HepG2 (cell line): ENCODE results near the gene RDH12. TPM values are rescaled to one million over a fixed set of nuclear protein-coding genes. Genes with fewer than 3 reads are reported as not detected.

Experiments used
- ATF7-NPFF ChIP-seq: sonication (generic); formaldehyde crosslinking; IDR thresholded peaks from 2 replicates; pipeline ENCODE4 v1.8.1; 2023; ENCODE audit warnings: mild to moderate bottlenecking, low read depth, missing genetic modification reagents, moderate library complexity
- BHLHE40 ChIP-seq: IDR thresholded peaks from 2 replicates; pipeline ENCODE4 v1.6.1; 2011; ENCODE audit warnings: low read length, improper control_type of control experiment
- BORCS8-MEF2B ChIP-seq: sonication (generic); formaldehyde crosslinking; IDR thresholded peaks from 2 replicates; pipeline ENCODE4 v1.8.0; 2022; ENCODE audit warnings: mild to moderate bottlenecking, missing genetic modification reagents
- CC2D1A ChIP-seq: sonication (generic); formaldehyde crosslinking; IDR thresholded peaks from 2 replicates; pipeline ENCODE4 v1.8.1; 2023; ENCODE audit warnings: mild to moderate bottlenecking, missing genetic modification reagents
- CHD2 ChIP-seq: IDR thresholded peaks from 2 replicates; pipeline ENCODE4 v1.6.1; 2011; ENCODE audit warnings: low read depth, low read length, improper control_type of control experiment
- DNMT1 ChIP-seq: sonication (generic); formaldehyde crosslinking; IDR thresholded peaks from 2 replicates; pipeline ENCODE4 v1.5.1; 2020; ENCODE audit warnings: mild to moderate bottlenecking, missing genetic modification reagents
- EED ChIP-seq: sonication (generic); formaldehyde crosslinking; IDR thresholded peaks from 2 replicates; pipeline ENCODE4 v1.5.0; 2020; ENCODE audit warnings: mild to moderate bottlenecking, missing genetic modification reagents
- KLF16 ChIP-seq, 2 experiments: sonication (generic) in 1 of 2; formaldehyde crosslinking in 1 of 2; IDR thresholded peaks; 2 replicates each; pipeline versions ENCODE4 v1.6.1 to v1.8.0; 2016 to 2023; ENCODE audit warnings: missing genetic modification reagents in 2 of 2, missing compliant biosample characterization in 1 of 2
- MBNL3 ChIP-seq: fragments of 250-450 bp; sonication (Bioruptor Pico); conservative IDR thresholded peaks from 2 replicates; pipeline ENCODE4 v1.8.0; 2022; ENCODE audit warnings: mild to moderate bottlenecking, inconsistent platforms
- MYC ChIP-seq: sonication (generic); formaldehyde crosslinking; IDR thresholded peaks from 2 replicates; pipeline ENCODE4 v1.9.0; 2021; ENCODE audit warnings: missing genetic modification reagents, borderline replicate concordance
- NONO ChIP-seq, 2 experiments: fragments of 450-650 bp in 1 of 2; sonication (generic) in 1 of 2; formaldehyde crosslinking in 1 of 2; IDR thresholded peaks in 1 of 2; conservative IDR thresholded peaks in 1 of 2; 2 replicates each; pipeline versions ENCODE4 v1.6.1 to v1.8.0; 2017 to 2022; ENCODE audit warnings: mild to moderate bottlenecking in 1 of 2, missing genetic modification reagents in 1 of 2, moderate library complexity in 1 of 2
- NR3C1 ChIP-seq: sonication (generic); formaldehyde crosslinking; IDR thresholded peaks from 2 replicates; pipeline ENCODE4 v1.4.0; 2020; ENCODE audit warnings: missing genetic modification reagents
- POLR2G ChIP-seq: fragments of 200-400 bp; formaldehyde crosslinking; IDR thresholded peaks from 2 replicates; pipeline ENCODE4 v1.6.1; 2018; ENCODE audit warnings: mild to moderate bottlenecking, low read depth, low read length, moderate library complexity
- SRSF4 ChIP-seq: fragments of 200-400 bp; formaldehyde crosslinking; IDR thresholded peaks from one replicate; pipeline ENCODE4 v1.6.1; 2018; ENCODE audit warnings: mild to moderate bottlenecking, low read depth, low read length, moderate library complexity; ENCODE audit not compliant: poor library complexity, severe bottlenecking
- TGIF2 ChIP-seq: IDR thresholded peaks from 2 replicates; pipeline ENCODE4 v1.6.1; 2016; ENCODE audit warnings: control low read depth, missing compliant biosample characterization
- ZNF10 ChIP-seq: sonication (generic); formaldehyde crosslinking; IDR thresholded peaks from 2 replicates; pipeline ENCODE4 v1.4.0; 2020; ENCODE audit warnings: mild to moderate bottlenecking, low read depth, missing genetic modification reagents, borderline replicate concordance
- ZNF124 ChIP-seq: sonication (generic); formaldehyde crosslinking; IDR thresholded peaks from 2 replicates; pipeline ENCODE4 v1.4.0; 2020; ENCODE audit warnings: missing genetic modification reagents
- ZNF263 ChIP-seq: sonication (generic); formaldehyde crosslinking; IDR thresholded peaks from 2 replicates; pipeline ENCODE4 v1.4.0; 2020; ENCODE audit warnings: missing genetic modification reagents
- ZNF329 ChIP-seq: sonication (generic); formaldehyde crosslinking; IDR thresholded peaks from 2 replicates; pipeline ENCODE4 v1.9.0; 2021; ENCODE audit warnings: low read depth, mild to moderate bottlenecking, missing genetic modification reagents
- ZNF414 ChIP-seq: sonication (generic); formaldehyde crosslinking; IDR thresholded peaks from 2 replicates; pipeline ENCODE4 v1.5.0; 2020; ENCODE audit warnings: missing genetic modification reagents
- ZNF530 ChIP-seq: sonication (generic); formaldehyde crosslinking; IDR thresholded peaks from 2 replicates; pipeline ENCODE4 v1.5.0; 2020; ENCODE audit warnings: low read depth, mild to moderate bottlenecking, missing genetic modification reagents
- ZNF556 ChIP-seq: sonication (generic); formaldehyde crosslinking; IDR thresholded peaks from 2 replicates; pipeline ENCODE4 v1.4.0; 2020; ENCODE audit warnings: mild to moderate bottlenecking, missing genetic modification reagents, borderline replicate concordance
- ZNF607 ChIP-seq: sonication (generic); formaldehyde crosslinking; IDR thresholded peaks from 2 replicates; pipeline ENCODE4 v1.5.1; 2020; ENCODE audit warnings: missing genetic modification reagents, mild to moderate bottlenecking, borderline replicate concordance
- ZNF652 ChIP-seq: IDR thresholded peaks from 2 replicates; pipeline ENCODE4 v1.6.1; 2016; ENCODE audit warnings: low read depth, borderline replicate concordance
- ZNF772 ChIP-seq: sonication (generic); formaldehyde crosslinking; IDR thresholded peaks from 2 replicates; pipeline ENCODE4 v1.5.0; 2020; ENCODE audit warnings: mild to moderate bottlenecking, missing genetic modification reagents
- ZSCAN25 ChIP-seq: sonication (generic); formaldehyde crosslinking; IDR thresholded peaks from 2 replicates; pipeline ENCODE4 v1.8.0; 2022; ENCODE audit warnings: mild to moderate bottlenecking, missing genetic modification reagents
- polyA plus RNA-seq, 8 experiments: library from polyadenylated mRNA; depleted of rRNA in 3 of 8; stranded (reverse) in 7 of 8; unstranded in 1 of 8; fragments of >200 nt; fragmentation: Illumina TruSeq in 4 of 8; extraction: Trizol in 4 of 8; gene quantifications; 2 replicates each; pipeline versions ENCODE4 v1.2.1 to v1.2.3, GENCODE V29; 2011 to 2016; ENCODE audit warnings: low read depth in 4 of 8, missing spikeins in 1 of 8, mixed read lengths in 1 of 8; ENCODE audit not compliant: insufficient read depth in 1 of 8
- total RNA-seq, 5 experiments: library from RNA; depleted of rRNA; stranded (reverse); fragments of >200 nt; fragmentation: Illumina TruSeq; extraction: Trizol; gene quantifications; 2 replicates each; pipeline ENCODE4 v1.2.3, GENCODE V29; 2016; ENCODE audit warnings: low read depth in 1 of 5
- TF ChIP-seq, protein P1 (sequence below): sonication (generic); formaldehyde crosslinking; IDR thresholded peaks from 2 replicates; pipeline ENCODE4 v1.8.0; 2023; ENCODE audit warnings: mild to moderate bottlenecking, missing genetic modification reagents
- TF ChIP-seq, protein P2 (sequence below): sonication (generic); formaldehyde crosslinking; conservative IDR thresholded peaks from 2 replicates; pipeline ENCODE4 v1.4.0; 2020; ENCODE audit warnings: missing genetic modification reagents

The RDH12 gene
- total and polyA plus RNA-seq, 2 of the 13 experiments (the other 11 are each of a cell fraction or from before 2014, with no cell fraction given) = 1.6 to 2.1 TPM

DNA sequence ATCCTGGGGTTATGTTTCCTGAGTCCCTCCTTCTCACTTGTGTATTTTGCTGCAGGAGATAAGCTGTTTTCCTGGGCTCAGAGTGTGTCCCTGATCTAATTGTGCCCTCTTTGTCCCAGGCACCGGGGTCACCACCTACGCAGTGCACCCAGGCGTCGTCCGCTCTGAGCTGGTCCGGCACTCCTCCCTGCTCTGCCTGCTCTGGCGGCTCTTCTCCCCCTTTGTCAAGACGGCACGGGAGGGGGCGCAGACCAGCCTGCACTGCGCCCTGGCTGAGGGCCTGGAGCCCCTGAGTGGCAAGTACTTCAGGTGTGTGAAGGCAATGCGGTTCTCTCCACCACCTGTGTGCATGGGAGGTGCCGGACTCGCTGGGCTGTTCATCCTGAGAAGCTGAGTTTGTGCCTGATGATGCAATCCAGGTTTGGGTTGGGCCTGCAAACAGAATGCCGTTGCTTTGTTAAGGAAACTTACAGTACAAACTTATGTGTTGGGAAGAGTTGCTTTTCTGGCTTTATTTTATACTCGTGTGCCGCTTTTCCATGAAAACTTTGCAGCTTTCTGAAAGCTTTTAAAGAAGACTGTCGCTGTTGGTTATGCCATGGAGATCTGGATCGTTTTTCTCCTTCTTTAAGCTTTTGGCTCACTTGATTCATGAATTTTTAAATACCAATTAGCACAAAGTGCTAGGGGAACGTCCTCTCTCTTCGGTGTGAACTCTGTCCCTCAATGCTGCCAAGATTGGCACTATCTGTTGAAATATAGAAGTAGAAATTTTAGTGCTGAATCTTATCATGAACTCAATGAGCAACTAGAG, 27.6 kb downstream of the RDH12 start (continued):
- TF ChIP-seq ZNF263 (CRISPR knock-in tag) (peak; percentile 91), POLR2G (peak; percentile 64), ZNF414 (peak; percentile 86; the same call in 1 of the 2 replicates), ZNF10 (CRISPR knock-in tag) (no peak), ZNF556 (peak; percentile 59; the same call in 1 of the 2 replicates), ATF7-NPFF (CRISPR knock-in tag) (0 out of 2 replicates have a peak, but pooled peaks have one; percentile 35), MYC (peak; percentile 65; the same call in 1 of the 2 replicates), DNMT1 (CRISPR knock-in tag) (no peak), ZNF772 (CRISPR knock-in tag) (peak; percentile 71), ZNF652 (no peak), TGIF2 (no peak), ZNF530 (no peak), NR3C1 (CRISPR knock-in tag) (no peak), CHD2 (no peak), EED (no peak), ZNF124 (CRISPR knock-in tag) (no peak), ZSCAN25 (CRISPR knock-in tag) (no peak; the same call in 1 of the 2 replicates), SRSF4 (no peak), BHLHE40 (no peak), ZNF329 (CRISPR knock-in tag) (no peak), KLF16 (CRISPR knock-in tag; IDR thresholded peaks at IDR 0.05) (no peak; a peak in 1 of 4 replicates), ZNF607 (CRISPR knock-in tag) (peak; percentile 33; the same call in 1 of the 2 replicates), MBNL3 (CRISPR knock-in tag) (no peak), CC2D1A (no peak), BORCS8-MEF2B (CRISPR knock-in tag) (peak; percentile 32; the same call in 1 of the 2 replicates), NONO (IDR thresholded peaks at IDR 0.05) (no peak), NONO (CRISPR knock-in tag; conservative IDR thresholded peaks at IDR 0.05) (0 out of 2 replicates have a peak, but pooled peaks have one; percentile 41)
- TF ChIP-seq, protein P1, sequence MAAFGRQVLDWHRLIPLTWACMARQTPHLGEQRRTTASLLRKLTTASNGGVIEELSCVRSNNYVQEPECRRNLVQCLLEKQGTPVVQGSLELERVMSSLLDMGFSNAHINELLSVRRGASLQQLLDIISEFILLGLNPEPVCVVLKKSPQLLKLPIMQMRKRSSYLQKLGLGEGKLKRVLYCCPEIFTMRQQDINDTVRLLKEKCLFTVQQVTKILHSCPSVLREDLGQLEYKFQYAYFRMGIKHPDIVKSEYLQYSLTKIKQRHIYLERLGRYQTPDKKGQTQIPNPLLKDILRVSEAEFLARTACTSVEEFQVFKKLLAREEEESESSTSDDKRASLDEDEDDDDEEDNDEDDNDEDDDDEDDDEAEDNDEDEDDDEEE (CRISPR knock-in tag) = no peak
- TF ChIP-seq, protein P2, sequence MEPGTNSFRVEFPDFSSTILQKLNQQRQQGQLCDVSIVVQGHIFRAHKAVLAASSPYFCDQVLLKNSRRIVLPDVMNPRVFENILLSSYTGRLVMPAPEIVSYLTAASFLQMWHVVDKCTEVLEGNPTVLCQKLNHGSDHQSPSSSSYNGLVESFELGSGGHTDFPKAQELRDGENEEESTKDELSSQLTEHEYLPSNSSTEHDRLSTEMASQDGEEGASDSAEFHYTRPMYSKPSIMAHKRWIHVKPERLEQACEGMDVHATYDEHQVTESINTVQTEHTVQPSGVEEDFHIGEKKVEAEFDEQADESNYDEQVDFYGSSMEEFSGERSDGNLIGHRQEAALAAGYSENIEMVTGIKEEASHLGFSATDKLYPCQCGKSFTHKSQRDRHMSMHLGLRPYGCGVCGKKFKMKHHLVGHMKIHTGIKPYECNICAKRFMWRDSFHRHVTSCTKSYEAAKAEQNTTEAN = no peak
